HG03575 (cell line): ENCODE results near the gene RBM17.
"Not testable (repeated sequence)": the region's sequence is repeated elsewhere in the genome, so short reads cannot be mapped to it uniquely, and the experiment has no call there.

Experiments used
- ATAC-seq: cut with Tn5 transposase; IDR thresholded peaks from one replicate; pipeline ENCODE4 v1.9.1; 2021; ENCODE audit not compliant: unreplicated experiment, insufficient number of reproducible peaks, low FRiP score; ENCODE audit errors: extremely low read depth

RBM17 gene

DNA sequence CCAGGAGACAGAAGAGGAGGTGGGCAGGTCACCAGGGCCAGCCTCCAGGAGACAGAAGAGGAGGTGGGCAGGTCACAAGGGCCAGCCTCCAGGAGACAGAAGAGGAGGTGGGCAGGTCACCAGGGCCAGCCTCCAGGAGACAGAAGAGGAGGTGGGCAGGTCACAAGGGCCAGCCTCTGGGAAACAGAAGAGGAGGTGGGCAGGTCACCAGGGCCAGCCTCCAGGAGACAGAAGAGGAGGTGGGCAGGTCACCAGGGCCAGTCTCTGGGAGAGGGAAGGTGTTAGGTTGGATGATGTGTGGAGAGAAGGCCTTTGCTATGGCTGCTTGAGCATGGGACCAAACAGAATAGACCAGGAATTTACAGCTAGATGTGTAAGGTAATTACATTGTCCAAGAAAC, 38.6 kb downstream of the RBM17 start:
- not testable (repeated sequence) for ATAC-seq

DNA sequence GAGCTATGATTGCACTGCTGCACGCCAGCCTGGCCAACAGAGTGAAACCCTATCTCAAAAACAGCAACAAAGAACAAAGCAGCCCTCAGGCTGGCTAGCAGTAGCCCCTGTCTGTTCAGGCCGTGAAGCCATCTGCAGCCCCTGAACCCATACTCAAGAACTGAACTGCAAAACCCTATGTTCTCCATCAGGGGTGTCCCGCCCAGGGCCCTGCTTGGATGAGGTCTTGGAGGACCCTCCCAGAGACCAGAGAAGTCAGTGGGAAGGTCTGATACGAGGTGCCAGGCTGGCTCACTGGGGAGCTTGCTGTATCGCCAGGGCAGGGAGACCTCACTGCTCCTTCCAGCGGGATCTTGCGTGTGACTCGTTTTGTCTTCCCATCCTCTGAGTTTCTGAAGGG, 39.3 kb downstream of the RBM17 start:
- no peak for ATAC-seq

DNA sequence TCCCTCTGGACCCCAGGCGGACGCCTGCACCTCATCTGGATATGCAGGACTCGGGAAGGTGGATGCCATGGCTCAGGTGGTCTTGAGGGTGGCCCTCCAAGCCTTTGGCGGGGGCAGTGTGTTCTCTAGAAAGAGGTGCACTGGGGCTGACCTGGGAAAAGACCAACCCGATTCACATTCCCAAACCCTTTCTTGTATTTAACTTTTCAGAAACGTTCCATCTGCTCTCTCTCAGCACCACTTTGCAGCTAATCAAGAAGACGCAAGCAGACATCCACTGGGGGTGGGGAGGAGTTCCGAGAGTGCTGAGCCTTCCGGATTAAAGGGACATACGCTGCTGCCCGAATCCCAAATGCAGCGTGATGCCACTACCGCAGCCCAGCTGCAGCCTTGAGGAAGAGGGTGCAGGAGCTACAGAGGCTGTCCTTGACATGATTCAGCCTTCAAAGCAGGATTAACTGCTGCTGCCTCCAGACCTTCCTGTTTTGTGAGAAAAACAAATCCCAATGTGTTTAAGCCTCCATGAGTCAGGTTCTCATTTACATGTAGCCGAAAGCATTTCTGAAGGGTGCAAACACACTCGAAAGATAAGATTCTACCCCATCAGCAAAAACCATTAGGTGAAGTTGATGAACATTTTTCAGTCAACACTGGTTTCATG, 39.9 kb downstream of the RBM17 start:
- no peak for ATAC-seq

DNA sequence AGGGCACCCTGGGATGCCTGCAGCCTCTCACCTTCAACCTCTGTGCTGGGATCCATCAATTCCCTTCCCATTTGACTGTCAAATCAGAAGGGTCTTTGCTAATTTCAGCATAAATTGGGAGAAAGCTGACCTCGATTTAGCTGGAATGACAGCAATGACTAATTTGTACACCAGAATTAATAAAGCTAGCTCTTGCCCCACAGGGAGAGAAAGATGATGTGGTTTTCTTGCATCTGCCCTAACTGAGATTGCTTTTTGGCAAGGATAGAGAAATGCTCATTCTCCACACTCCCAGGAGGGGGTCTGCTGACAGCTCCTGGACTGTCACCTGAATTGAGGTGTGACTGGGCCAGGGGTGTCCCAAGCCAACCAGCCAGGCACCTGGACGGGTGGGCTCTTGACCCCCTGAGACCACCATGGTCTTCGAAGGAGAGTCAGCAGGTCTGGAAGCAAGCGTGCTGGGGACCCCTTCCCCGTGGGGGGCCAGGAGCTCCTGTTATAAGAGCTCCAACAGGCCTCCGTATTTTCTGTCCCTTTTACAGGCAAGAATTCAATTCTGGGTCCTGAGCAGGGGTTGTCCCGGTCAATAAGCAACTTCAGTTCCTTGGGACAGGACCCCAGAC, 42.1 kb downstream of the RBM17 start:
- no peak for ATAC-seq

DNA sequence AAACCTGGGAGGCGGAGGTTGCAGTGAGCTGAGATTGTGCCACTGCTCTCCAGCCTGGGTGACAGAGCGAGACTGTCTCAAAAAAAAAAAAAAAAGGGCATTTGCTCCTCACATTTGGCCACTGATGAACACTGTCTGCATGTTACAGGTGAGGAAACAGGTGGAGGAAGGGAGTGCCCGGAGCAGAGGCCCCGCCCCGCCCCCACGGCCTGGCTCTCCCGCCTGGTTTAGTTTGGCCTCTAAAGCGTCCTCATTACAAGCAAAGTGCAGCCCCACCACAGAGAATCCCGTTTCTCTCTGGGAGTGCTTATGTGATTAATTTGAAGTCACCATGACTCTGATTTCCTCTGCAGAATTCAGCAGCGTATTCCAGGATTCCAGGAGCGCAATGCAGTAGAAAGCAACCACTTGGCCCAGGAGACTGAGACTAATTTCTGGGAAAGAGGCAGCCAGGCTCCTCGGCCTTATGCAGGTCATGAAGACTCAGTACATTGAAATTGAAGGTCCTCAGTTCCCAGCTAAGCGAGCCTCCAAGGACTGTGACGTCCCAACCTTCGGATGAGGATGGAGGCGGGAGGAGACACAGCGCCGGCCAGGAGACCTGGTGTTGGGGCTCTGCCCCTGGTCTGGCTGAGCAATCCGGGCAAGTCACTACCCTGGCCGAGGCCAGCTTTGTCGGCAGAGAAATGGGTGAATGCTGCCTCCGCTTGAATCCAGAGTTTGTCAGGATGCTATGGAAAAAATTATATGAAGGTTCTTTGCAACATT, 44.7 kb downstream of the RBM17 start:
- ATAC-seq = no peak

DNA sequence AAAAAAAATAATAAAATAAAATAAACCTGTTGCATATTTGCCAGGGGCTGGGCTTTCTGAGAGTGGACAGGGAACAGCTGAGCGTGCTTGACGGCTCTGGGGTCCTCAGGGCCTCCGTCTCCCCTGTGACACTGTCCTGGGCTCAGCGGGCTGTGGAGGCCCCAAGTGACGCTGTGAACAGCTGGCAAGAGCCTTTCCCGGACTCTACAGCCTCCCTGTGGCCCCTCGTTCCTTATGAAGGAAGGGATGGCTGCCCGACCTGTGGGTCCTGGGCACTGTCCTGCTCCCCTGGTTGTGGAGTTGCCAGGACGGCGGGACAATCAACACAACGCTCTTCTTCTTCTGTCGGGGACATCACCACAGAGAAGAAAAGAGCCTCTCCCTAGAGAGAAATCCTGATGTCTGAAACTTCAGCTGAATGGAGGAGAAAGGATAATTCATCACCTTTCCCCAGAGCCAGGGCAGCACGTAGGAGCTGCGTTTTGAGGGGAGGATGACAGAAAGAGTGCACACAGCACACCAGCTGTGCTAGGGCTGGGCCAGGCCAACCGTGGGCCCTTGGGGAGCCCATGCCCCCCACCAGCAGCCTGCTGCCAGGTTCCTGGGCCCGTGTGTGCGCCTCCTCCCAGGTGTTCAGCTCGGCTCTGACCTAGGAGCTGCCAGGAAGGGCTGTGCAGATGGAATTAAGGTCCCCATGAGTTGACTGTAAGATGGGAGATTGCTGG, 45.4 kb downstream of the RBM17 start:
- no peak for ATAC-seq

DNA sequence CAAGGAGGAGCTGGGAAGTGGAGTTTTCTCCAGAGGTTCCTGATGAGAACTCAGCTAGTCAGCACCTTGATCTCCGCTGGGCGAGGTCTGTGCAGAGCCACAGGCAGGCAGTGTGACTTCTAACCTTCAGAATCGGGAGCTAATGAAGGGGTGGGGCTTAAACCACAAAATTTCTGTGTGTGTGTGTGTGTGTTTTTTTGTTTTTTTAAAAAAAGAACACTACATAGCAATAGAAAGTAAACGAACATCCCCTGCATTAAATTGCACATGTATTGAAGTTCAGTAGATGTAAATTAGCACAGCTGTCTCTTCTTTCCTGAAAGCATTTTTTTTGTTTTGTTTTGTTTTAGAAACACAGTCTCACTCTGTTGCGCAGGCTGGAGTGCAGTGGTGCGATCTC, 46.2 kb downstream of the RBM17 start:
- no peak for ATAC-seq

DNA sequence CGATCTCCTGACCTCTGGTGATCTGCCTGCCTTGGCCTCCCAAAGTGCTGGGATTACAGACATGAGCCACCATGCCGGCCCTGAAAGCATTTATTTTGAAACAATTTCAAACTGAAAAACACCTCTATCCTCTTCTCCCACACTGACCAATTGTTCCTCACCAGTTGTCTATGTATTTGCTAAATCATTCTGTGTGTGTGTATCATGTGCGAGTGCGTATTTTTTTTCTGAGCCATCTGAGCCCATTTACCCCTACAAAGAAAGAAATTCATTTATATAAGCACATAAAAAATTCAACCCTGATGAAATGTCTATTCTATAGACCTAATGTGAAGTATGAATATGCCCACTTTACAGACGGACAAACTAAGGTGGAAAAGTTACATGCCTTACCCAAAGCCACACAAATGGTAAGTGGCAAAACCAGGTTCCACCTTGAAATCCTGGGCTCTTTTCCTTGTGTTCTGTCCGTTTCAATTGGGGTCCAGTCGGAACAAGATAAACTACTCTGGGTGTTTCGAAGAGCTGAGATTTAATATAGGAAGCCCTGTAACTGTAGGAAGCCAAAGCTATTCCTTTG, 46.8 kb downstream of the RBM17 start:
- no peak for ATAC-seq

DNA sequence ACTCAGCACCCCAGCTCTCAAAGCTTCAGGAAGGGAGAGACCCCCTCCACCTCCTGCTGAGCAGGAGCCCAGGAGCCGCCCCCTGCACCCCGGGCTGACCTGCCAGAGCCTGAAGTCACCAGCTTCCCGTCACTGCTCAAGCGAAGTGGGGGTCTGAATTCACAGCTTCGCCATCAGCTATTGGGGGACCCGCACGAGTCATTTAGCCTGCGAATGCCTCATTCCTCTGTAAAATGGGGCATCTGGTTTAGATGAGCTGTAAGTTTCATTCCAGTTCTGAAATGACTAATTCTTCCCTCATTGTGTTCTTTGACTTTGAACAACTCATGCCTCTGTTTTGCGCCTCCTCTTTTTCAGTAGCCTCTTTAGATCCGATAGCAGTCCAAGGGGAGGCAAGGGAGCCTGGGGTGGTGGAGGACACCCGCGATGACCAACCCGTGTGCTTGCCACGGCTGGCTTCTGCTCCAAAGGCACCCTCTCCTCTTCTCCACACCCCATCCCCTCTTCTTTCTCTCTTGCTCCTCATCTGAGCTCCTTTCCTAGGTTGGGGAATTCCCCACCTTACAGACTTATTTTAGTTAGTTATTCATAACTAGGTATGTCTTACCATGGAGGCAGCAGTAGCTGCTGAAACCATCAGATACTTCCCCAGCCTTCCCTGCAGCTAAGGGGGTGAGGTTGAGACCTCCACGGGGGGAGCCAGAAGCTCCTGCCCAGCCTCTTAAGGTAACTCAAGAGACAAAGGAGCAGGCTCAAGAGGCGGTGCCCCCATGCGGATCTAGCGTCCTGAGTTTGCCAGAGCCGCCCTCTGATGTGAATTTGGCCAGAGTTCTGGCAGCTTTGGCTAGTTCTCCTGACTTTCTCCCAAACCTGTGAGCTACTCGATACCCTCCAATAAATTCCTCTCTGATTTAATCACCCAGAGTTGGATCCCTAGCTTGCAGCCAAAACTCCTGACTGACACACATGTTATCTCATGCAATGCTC, 47.7 kb downstream of the RBM17 start:
- no peak for ATAC-seq

DNA sequence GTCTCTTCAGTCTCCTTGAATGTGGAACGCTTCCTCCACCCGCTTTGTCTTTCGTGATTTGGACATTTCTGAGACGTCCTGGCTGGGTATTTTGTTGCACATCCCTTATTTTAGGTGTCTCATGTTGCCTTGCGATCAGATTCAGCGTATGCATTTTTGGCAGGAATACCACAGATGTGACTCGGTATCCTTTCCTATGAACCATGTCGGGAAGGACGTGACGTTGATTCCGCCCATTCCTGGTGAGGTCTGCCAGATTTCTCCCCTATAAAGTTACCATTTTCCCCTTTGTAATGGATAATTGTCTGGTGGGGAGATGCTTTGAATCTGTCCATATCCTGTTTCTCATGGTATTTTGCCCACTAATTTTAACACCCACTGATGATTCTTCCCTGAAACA, 49.6 kb downstream of the RBM17 start:
- ATAC-seq = no peak

DNA sequence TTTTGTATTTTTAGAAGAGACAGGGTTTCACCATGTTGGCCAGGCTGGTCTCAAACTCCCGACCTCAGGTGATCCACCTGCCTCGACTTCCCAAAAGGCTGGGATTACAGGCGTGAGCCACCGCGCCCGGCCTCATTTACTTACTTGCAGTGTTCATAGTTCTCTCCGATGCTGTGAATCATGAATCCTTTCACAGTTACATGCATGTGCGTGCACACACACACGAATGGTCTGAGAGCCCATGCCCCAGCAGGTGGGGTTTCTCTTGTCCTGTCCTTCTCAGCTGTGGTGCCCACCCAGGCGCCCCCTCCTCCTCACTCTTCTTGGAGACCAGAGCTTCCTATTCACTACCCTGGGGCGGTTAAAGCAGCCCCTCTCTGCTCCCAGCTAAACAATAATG, 50.6 kb downstream of the RBM17 start:
- no peak for ATAC-seq

DNA sequence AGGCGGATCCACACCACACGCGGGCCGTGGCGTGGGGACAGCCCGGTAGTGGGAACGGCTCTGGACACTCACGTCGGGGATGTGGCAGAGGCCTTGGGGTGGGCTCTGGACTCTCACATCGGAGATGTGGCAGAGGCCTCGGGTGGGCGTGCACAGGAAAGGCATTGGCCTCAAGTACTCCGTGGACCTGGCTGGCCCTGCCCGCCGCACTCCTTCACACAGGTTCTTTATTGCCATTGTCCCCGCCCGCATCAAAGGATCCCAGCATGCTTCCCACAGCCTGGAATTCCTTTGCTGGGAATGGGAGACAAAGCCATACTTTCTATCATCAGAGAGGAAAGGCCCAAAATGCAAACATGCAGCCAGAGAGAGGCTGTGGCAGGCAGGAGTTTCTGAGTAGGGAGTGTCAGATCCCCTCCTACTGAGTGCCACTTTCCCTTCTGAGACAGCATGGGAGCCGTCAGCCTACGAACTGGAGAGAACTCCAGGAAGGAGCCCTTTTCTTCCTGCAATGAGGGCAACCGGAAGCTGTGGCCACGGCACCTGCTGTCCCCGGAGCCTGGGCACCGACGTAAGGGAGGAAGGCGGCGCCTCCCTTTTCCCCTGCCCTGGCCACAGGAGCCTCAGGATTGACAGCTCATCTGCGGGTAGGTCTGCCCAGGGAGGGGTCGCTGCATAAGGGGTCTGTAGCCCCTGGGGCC, 51.5 kb downstream of the RBM17 start:
- ATAC-seq = no peak

DNA sequence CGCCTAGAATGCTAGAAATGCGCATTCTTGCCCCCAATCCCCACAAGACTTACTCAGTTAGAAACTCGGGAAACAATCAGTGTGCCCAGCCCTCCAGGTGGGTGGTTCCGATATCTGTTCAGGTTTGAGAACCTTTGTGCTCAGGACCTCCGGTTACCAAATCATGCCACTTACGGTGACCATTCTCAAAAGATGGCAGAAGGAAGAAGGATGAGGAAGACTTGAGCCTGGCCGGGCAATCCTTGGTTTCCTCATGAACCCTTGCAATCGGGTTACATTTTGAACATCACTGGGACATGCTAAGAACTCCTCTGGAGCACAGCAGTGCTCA, 52.1 kb downstream of the RBM17 start:
- no peak for ATAC-seq

DNA sequence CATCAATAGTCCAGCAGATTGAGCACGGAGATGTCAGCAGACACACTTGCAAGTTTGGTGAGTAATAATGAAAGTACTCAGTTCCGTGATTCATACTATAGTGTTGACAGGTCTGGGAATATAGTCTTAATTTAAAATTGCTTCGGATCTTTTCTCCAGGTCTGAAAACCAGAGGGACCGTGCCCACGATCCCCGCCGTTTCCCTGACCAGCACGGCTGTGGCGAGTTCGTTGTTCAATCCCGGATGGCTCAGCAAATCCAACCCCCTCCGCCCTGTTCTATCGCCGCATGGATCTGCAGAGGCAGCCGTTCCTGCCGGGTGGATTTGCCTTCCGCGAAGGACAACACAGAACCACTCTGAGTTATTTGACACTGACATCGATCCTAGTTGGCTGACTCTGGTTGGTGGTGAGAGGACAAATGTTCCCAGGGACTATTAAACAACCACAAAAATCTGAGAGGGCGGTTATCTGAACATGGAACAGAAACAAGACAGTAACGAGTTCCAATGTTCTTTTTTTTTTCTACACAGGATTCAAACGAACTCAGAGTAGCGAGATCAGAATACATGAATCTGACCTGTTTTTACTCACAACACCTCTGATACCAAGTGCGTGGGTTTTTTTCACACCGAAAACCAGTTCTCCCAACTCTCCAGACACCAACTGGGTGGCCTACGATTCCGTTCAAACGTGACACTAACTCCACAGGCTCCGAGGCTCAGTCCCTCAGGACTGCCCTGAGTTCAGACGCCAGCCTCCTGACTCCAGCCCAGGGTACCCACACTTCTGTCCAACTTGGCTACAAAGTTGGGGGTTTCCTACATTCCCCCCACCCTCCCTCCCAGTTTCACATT, 52.7 kb downstream of the RBM17 start:
- peak; percentile 79 for ATAC-seq

DNA sequence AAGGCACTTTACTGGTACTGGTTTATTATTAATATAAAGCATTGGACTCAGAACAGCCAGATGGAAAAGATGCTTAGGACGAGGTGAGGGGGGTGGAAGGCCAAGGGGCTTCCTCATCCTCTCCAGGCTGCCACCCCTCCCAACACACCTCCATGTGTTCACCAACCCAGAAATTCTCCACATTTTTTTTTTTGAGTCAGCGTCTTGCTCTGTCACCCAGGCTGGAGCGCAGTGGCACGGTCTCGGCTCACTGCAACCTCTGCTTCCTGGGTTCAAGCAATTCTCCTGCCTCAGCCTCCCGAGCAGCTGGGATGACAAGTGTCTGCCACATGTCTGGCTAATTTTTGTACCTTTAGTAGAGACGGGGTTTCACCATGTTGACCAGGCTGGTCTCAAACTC, 53.4 kb downstream of the RBM17 start:
- not testable (repeated sequence) for ATAC-seq

DNA sequence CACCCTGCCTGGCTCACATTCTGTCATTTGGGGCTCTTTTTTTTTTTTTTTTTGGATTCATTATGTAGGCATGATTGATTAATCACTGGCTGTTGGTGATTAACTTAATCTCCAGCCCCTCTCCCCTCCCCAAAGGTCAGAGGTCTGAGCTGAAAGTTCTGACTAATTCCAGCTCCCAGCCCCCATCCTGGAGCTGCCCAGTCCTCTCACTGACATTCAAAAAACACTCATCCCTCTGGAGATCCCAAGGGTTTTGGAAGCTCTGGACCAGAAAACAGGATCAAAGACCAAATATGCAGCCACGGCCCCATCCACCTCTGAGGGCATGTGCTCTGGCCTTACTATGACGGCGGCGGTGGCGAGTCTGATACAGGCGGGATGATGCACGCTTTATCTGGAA, 53.8 kb downstream of the RBM17 start:
- ATAC-seq = no peak

DNA sequence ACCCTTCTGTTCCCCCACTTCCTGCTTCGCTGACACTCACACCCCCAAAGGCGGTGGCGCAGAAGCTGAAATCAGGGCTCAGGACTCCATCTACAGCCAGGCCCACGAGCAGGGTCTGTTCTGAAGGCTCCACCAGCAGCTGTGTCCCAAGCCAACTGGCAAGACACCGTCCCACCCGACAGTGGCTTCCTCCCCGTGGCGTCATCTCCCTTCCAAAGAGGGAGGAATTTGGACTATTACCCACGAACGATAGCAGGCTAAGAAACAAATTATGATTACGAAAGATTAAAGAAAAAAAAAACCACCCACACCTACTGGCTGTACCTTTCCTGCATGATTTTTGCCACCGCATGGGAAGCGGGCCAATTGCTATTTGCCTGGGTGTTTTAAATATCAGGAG, 54.3 kb downstream of the RBM17 start:
- ATAC-seq = no peak
